PC-9 (cell line): ENCODE measurements around the gene ZNF490.

ENCODE experiments used
- EZH2 ChIP-seq: fragments of 200-600 bp; sonication (generic); IDR thresholded peaks from 2 replicates; pipeline ENCODE4 v1.8.0; 2017; ENCODE audit warnings: antibody characterized with exemption, low read depth
- TF ChIP-seq, protein P1 (sequence below): fragments of 200-600 bp; sonication (generic); conservative IDR thresholded peaks from 2 replicates; pipeline ENCODE4 v1.6.1; 2017; ENCODE audit warnings: mixed run types, antibody characterized with exemption, mild to moderate bottlenecking, moderate library complexity

- TF ChIP-seq, protein P1, sequence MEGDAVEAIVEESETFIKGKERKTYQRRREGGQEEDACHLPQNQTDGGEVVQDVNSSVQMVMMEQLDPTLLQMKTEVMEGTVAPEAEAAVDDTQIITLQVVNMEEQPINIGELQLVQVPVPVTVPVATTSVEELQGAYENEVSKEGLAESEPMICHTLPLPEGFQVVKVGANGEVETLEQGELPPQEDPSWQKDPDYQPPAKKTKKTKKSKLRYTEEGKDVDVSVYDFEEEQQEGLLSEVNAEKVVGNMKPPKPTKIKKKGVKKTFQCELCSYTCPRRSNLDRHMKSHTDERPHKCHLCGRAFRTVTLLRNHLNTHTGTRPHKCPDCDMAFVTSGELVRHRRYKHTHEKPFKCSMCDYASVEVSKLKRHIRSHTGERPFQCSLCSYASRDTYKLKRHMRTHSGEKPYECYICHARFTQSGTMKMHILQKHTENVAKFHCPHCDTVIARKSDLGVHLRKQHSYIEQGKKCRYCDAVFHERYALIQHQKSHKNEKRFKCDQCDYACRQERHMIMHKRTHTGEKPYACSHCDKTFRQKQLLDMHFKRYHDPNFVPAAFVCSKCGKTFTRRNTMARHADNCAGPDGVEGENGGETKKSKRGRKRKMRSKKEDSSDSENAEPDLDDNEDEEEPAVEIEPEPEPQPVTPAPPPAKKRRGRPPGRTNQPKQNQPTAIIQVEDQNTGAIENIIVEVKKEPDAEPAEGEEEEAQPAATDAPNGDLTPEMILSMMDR, result no peak
- no peak for TF ChIP-seq EZH2
Observed at GRCh38 chr19:12655546-12655945, 44.9 kb upstream of the ZNF490 start.
